ENCODE measurements around the gene ARVCF.

The ARVCF gene

DNA sequence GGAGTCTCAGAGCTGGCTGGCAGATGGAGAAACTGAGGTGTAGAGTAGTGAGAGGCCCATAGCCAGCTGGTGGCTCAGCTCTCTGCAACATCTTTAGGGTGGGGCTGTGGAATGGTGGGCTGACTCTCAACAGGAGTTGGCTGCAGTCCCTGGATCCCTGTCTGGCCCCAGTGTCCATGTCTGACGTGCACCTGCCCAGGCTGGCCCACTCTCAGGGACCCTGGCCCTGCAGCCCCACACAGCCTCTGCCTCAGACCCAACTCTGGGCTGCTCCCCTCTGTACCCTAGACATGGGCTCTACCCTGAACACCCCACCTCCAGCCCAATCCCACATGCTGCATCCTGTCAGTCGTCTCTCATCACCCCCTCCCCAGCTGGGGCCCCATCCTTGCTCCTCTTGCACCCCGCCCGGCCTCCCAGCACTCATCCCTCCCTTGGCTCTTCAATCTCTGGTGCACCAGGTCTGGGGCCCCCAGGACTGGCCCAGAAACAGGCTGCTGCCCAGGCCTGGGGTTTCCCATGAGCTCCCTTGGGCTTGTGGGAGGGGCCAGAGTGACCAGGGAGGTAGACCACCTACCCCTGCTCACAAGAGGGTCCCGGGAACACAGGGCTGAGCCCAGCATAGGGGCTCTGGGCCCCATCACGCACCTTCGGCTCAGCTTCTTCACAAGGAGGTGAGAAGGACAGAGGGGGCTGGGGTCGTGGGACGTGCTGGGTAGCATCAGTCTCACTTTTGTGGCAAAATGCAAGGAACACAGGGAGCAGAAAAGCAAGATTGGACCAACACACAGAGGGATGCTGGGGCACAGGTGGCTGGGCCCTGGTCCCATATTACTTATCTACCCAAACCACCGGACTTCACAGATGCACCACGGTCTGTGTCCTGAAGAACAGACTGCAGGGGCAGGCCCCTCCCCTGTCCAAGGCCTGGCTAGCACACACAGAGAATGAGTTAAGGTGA lies 31.5 kb downstream of the ARVCF start:
- no peak for DNase-seq

DNA sequence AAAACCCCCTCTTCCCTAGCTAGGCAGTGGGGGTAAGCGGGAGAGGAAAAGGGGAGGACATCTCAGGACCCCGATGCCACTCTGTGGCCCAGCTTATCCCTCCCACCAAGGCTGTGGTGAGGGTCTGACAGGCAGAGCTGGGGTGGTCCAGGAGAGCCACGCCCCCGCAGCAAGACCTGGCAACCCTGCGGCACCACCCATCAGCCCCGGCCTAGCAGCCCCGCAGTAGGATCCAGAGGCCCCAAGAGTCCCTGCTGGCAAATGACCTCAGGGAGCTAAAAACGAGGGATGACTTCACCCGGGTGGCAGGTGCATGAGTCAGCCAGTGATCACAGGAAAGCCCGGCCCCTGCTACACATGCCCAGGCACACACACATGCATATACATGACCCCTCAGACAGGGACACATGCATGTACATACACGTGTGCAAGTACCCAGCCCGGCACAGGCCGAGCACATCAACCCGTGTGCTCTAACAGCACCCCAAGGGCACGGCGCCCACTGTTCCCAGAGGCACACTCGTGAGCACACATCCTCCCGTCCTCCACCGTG lies 32.3 kb downstream of the ARVCF start:
- DNase-seq: no peak

DNA sequence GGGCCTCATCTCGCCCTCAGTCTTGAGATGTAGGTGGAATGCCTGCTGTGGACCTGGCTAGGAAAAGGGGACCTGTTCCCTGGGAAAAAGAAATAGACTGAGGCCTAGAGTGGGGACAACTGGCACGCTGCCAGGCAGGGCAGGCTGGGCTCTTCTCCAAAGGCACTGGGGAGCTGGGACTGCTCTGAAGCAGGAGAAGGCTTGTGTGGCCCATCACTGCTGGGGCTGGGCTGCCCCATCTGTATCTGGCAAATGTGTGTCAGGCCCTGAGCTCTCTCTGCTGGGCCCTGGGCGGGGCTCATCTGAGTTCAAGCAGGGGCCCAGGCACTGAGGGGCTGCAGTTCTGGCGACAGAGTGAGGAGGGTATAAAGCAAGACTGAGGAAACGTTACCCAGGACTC lies 32.9 kb downstream of the ARVCF start:
- no peak for DNase-seq

DNA sequence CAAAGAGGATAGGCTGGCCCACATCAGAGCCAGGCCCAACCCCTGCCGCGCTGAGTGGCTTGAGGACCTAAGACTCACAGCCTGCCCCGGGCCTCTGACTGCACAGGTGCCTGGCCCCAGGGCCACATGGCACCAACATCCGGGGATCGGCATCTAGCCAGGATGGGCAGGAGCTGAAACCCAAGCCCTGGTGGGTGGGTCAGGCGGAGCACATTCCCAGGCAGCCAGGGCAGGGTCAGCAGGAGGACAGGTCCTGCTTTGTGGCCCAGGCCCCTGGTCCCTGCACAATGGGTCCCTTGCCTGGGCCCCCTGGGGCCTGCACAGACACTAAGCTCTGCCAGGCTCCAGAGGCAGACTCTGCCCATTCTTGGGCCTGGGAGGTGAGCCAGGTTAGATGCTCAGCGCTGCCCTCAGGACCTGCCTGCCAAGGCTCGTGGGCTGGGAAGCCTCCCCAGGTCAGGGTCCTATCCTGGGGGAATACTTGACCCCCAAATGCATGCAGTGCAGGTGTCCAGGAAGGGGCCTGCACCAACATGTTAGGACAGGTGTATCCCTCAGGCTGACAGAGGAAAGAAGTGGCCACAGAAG lies 33.5 kb downstream of the ARVCF start:
- DNase-seq: no peak

DNA sequence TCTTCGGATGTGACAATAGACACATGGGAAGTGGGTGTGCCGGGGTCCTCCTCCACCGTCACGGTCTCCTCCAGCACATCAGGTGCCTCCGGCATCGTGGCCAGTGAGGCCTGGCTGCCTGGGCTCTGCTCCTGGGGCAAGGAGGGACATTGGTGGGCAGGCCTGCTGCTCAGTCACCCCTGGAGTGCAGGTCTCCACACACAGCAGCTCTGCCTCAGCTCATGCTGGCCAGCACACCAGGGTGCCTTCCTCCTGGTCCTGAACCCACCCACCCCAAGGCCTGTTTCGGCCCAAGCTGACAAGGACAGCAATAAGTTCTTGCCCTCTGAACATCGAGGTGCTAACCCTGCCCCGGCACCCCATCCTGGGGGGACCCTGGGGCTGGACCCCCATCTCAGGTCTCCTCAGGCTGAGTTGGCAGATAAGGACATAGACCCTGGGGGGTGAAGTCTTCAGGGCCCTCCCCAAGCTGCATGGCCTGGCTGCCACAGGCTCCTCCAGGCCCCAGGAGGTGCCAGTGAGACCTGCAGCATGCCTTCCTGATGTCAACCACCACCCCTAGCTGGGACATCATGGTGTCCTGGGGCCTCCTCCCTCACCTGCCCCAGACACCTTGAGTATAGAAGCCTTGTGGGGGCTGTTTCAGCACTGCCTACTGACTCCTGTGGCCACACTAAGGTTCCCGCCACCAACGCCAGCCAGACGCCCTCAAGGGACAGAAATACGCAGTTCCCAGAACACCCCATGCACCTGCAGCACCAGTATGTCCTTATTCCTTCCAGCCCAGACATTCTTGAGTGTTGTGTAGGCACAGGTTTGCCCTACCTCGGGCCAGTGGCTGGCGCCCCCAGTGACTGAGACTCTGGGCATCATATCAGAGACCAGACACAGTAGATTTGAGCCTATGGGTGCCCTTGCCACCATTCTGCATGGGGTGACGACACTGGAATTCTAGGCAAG lies 34.4 kb downstream of the ARVCF start:
- no peak for DNase-seq

DNA sequence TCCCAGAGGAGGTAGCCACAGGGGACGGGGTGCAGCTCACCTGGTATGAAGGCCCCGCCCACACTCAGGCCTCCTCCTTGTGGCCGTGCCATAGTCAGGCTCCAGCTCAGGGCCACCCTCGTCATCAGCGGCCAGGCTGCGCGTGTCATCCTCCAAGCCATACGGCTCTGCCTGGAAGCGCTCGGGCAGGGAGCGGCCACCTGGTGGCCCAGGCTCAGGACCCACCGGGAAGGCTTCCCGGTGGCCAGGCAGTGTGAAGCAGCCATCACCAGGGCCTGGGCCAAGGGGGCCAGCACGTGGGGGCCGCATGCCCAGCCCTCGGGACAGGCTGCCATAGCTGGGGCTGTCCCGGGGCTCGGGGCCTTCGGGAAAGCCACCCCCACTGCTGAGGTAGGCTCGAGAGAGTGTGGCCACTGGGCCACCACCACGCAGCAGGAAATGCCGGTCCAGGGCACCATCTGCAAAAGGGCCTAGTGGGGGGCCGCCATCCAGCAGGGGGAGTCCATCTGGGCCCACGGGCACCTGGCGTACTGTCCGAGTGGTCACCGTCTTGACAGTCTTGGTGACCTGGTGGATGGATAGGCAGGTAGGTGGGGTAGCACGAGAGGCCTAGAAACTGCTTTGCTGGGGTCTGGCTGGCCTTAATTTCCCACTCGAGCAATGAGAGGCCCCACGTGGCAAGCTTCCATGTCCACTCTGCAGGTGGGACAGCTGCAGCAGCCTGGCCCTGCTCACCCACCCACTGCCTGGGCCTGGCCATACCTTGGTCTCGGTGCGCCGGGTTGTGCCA lies 35.3 kb downstream of the ARVCF start:
- no peak for DNase-seq

DNA sequence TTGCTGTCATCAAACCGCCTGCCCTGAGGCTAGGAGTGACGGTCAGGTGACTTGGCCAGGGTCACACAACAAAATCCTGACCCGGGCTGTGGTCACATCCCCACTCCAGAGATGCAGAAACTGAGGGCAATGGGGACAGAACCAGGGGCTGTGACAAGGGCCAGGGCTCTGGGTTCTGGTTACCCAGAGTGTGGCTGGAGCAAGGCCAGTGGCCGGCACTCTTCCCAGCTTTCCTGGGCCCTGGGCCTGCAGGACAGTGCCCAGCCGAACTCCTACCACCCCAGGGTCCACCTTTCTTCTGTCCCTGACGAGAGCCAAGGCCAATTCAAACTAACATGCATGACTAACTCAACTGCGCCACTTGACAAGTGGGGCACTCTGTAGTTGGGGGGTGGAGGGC lies 35.9 kb downstream of the ARVCF start:
- no peak for DNase-seq

DNA sequence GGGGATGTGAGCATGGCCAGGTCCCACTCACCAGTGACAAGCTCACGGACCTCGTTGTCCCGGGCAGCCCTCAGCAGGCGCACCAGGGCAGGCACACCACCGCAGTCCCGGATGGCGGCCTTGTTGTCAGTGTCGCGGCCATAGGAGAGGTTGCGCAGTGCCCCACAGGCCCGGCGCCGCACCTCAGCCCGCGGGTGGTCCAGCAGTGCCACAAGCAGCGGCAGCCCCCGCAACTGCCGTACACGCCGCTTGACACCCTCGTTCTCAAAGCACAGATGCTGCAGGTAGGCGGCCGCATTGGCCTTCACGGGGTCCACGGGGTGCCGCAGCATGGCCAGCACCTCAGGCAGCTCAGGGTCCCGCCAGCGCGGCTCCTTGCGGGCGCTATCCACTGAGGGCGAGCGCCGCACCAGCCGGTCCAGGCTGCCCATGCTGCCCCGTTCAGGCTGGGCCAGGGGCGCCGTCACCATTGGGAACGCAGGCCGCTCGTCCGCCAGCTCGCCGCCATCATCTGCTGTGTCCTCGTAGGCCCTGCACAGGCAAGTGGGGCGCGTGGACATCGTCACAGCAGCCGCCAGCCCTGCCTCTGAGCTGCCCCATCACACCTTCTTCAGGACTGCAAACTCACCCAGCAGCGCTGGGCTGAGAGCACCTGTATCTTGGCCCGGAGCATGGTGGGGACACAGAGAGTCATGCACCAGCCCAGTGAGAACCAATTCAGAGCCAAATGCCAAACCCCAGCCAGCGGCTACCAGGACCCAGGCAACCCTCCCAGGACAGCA lies 36.7 kb downstream of the ARVCF start:
- no peak for DNase-seq

DNA sequence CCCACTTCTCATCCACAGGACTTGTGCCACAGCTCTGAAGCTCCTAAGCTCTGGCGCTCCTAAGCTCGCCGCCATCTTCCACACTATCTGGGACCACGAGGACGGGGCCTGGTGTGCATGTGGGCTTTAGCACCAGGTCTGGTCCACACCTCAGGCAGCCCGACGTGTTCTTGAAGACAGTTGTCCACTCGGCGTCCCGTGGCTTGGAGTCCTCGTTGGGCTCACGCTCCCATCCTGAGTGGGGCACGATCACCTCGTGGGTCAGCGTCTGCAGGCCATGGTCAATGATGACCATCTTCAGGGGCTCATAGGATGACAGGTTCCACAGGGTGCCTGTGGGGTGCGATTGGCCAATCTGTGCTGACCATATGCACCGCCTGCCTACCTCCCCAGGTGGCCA lies 37.9 kb downstream of the ARVCF start:
- no peak for DNase-seq

DNA sequence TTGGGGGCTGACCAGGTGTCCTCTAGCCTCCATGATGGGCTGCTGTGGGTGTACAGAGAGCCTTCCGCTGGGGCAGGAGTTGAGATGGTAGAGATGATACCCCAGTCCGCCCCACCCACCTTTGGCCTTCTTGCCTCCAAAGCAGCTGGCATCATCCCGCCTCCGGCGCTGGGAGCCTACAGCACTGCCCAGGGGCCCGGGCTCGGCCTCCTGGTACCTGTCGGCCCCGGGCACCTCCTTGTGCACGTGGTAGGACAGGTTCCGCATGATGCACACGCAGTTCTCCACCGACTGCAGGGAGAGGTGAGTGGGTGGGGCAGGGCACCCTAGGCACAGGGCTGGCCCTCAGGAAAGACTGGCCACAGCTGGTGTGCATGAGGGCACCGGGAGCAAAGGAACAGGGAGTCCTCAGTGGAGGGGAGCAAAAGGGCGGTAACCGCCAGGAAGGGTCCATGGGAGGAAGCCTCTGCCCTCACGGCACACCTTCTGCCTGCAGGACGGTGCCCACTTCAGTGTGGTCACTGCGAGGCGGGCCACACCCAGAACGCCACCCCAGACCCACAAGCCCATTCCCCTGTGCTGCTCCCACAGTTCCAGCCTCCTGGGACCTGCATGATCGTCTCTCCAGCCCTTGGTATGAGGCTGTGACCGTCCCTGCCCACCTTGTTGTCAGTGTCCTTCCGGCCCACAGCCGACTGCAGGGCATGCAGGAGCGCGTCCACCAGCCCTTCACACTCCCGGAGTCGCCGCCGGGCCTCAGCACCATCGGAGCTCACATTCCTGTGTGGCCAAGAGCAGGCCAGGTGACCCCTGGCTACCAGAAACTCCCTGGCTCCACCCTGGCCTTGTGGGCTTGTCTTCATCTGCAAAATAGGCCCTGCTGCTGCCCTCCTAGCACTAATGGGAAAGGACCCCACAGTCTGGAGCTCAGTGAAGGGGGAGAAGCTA lies 39.1 kb downstream of the ARVCF start:
- no peak for DNase-seq

DNA sequence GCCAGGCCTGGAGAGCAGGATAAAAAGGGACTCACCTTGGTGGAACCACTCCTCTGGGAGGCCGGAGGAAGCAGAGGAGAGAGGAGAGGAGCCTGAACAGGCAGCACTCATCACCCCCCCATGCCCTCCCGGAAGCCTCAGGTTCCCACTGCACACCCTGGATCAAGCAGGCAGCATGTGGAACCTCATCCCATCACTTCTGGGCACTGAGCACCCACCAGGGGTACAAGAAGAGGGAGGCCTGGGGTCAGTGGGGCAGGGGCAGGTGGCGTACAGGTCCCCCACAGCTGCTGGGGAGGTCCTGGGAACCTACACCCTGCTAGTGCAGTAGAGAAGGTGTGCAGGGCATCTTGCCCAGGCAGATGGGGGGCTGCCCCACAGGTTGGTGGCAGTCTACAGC lies 40.0 kb downstream of the ARVCF start:
- no peak for DNase-seq

DNA sequence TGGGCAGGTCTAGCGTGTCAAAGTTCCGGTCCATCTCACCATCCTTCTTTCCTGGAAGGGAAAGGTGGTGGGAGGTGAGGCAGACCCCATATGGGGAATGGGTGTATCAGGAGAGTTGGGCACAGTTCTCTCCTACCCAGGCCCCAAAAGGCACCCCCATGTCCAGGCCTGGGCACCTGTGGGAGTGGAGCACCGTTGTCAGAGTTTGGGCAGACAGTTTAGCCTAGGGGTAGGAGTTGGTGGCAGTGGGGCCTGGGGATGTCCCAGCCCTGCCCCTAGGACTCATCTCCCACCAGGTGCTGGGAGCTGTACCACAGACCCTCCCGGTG lies 41.0 kb downstream of the ARVCF start:
- DNase-seq: no peak

DNA sequence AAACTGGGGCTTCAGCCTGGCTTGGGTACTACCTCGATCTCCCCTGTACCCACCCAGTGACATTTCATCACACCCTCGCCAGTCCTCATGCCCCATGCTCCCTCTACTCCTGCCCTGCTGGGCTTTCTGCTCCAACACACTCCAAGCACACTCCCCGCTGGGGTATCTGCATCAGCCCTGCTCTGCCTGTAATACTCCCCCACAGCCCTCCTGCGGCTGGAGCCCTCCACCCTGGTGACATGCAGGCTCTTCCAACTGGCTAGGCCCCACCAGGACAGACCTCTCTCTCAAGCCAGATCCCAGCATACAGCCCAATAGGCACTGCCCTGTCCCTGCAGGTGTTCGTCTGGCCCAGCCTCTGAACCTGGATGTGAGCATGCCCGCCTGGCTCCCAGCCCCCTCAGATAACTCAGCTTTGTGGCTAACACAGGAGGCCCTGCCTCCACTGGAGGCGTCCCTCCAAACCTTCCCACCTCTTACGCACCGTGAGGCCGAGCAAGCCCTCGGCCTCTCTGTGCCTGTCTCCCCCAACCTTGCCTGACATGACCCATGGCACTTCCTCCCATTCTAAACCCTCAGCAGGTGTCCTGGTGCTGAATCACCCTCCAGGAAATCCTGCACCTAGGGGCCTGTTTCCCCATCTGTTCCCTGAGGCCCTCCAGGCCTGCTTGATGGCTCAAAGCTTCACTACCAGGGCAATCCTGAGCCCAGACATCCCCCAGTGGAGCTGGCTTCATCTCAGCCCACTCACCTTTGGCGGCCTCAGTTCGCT lies 41.5 kb downstream of the ARVCF start:
- no peak for DNase-seq

DNA sequence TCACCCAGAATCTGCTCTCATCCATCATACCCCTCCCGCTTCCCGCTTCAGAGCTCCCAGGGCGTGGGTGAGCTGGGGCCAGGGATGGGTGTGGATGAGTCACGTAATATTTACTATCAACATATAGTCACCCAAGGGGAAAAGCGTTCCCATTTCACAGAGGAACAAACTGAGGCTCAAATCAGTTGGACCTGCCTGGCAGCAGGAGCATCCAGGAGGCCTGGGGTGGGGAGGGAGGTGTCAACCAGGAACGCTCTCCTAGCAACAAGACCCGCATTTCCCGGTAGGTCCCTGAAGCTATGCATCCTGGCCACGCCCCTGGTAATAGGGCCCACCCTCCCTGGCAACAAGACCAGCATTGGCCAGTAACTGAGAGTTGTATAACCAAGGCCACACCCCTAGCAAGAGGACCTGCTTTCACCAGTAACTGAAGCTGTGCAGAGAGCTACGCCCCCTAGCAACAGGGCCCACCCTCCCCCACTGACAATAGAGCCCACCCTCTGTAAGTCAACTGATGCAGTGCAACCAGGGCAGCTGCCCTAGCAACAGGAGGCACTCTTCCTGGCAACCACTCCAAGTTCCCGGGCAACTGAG lies 42.3 kb downstream of the ARVCF start:
- no peak for DNase-seq

DNA sequence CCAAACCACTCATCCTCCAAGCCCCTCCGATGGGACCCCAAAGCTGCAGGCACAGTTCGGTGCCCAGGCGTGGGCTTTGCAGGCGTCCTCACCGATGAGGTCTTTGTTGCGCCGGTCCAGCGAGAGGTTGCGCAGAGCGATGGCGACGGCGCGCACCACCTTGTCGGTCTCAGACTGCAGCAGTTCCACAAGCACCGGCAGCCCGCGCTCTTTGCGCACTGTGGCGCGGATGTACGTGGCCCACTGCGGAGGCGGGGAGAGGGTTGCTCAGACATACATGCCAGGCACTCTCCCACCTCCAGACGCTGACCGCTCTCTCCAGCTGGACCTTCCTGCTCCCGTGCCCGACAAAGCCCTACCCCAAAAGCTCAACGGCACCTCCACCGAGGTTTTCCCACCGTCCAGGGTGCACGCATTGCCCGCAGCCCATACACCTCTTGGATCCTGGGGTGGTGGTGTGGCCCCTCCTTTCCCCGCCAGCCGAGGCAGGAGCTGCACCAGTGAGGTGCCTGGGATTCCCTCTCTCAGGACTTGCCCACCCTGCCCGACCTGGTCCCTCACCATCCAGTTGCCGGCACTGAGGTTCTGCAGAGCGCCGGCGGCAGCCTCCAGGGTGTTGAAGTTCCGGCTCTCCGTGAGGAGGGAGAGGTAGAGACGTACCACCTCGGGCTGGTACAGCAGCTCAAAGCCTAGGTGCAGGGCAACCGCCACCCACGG lies 42.9 kb downstream of the ARVCF start:
- no peak for DNase-seq

DNA sequence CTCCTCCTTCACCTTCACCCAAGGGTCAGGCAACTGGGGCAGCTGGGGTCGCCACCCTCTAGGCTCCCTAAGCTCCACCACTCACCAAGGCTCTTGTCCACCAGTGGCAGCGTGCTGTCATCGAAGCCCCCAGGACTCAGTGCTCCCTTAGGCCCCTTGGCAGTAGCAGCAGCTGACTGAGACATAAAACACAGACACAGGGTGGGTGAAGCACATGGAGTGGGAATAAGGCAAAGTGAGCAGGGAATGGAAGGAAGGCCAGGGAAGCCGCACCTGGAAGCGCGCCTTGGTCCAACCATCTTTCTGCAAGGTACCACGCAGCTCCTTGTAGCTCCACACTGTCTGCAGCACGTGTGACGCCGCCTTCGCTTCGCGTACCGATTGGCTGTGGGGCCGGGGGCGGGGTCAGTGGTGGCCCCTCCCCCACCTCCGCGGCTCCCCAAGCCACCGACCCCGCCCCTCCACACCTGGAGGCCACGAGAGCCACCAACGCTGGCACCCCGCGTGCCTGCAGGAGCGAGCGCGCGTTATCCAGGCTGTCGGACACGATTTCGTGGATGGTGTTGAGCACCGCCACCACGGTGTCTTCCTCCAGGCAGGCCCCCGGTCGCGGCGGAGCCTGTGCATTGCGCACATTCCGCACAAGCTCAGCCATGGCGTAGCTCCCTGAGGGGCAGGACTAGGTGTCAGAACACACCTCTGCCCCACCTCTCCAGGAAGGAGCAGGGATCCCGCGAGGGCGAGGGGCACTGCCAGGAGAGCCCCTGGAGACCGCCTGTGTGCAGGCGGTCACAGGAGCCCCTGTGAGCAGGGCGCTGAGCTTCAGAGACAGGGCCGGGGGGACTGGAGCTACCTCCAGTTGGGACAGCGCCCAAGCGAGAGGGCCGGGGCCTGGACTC lies 43.7 kb downstream of the ARVCF start:
- no peak for DNase-seq

DNA sequence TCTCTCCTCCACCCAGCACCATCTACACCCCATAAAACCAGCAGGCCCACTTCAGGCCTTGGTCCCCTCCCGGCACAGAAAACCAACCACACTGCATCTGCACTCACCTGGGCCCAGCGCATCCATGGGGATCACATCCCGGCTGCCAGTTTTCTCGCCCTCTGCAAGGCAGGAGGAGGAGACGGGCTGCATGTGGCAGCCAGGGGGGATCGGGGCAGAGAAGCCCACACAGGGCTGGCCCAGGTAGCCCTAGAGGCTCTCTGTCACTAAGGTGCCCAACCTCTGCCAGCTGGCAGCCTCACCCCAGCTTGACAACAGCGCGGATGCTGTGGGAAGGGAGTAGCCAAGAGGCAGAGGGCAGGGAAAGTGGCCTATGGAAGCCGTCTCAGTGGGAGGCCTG lies 44.4 kb downstream of the ARVCF start:
- no peak for DNase-seq

Data from stimulated activated CD4-positive, alpha-beta T cell treated with anti-CD3 and anti-CD28 coated beads, Interleukin-4, amount 100 ng/mL, for 24 hours (primary cell).